H1 (cell line): ENCODE measurements around the gene RBM34. TPM values are rescaled to one million over a fixed set of nuclear protein-coding genes. Genes with fewer than 3 reads are reported as not detected.

Source experiments
- CTCF ChIA-PET: fragments of 300-600 bp; sonication (Branson Sonifier 250); formaldehyde crosslinking; loops from one replicate; lab custom pipeline; 2021; ENCODE audit not compliant: partially characterized antibody; lab: Charles Lee
- POLR2A ChIA-PET: fragments of 300-600 bp; sonication (Branson Sonifier 250); formaldehyde crosslinking; loops from one replicate; lab custom pipeline; 2021; ENCODE audit warnings: inconsistent platforms; ENCODE audit not compliant: partially characterized antibody; lab: Charles Lee
- DNase-seq, 2 experiments: peaks; one replicate each; pipeline versions ENCODE4 v3.0.0 to v3.0.0-alpha.2; 2010 to 2022; ENCODE audit warnings: low spot score in 2 of 2, low read depth in 1 of 2, mixed read lengths in 1 of 2
- FAIRE-seq: peaks from 2 replicates; lab custom pipeline; 2011; peaks lifted over from hg19 to GRCh38; lab: Jason Lieb, UNC
- H2AFZ ChIP-seq: 2 replicates; pipeline ENCODE4 v1.8.1; 2012; ENCODE audit warnings: low read length, inconsistent platforms
- H2AK5ac ChIP-seq: 2 replicates; pipeline ENCODE4 v1.6.1; 2013; ENCODE audit warnings: low read depth, low read length
- H2BK120ac ChIP-seq: replicated peaks from 2 replicates; pipeline ENCODE3; 2013; ENCODE audit warnings: low read depth, low read length, inconsistent platforms
- H2BK12ac ChIP-seq: 2 replicates; pipeline ENCODE4 v1.6.1; 2013; ENCODE audit warnings: low read depth, low read length
- H2BK15ac ChIP-seq: 2 replicates; pipeline ENCODE4 v1.6.1; 2013; ENCODE audit warnings: low read length
- H2BK20ac ChIP-seq: 2 replicates; pipeline ENCODE4 v1.6.1; 2013; ENCODE audit warnings: low read length
- H2BK5ac ChIP-seq: 2 replicates; pipeline ENCODE4 v1.6.1; 2013; ENCODE audit warnings: low read depth, low read length
- H3K14ac ChIP-seq: 2 replicates; pipeline ENCODE4 v1.6.1; 2013; ENCODE audit warnings: inconsistent platforms; ENCODE audit not compliant: insufficient read length
- H3K18ac ChIP-seq: 2 replicates; pipeline ENCODE4 v1.6.1; 2013; ENCODE audit warnings: low read length; ENCODE audit errors: extremely low read depth
- H3K23ac ChIP-seq: 2 replicates; pipeline ENCODE4 v1.6.1; 2013; ENCODE audit warnings: inconsistent platforms; ENCODE audit not compliant: insufficient read length
- H3K23me2 ChIP-seq: 2 replicates; pipeline ENCODE4 v1.6.1; 2013; ENCODE audit warnings: low read depth, low read length
- H3K27ac ChIP-seq: 2 replicates; pipeline ENCODE4 v1.6.1; 2011; ENCODE audit warnings: low read depth, low read length, inconsistent platforms
- H3K27me3 ChIP-seq, 4 experiments: replicated peaks in 1 of 4; 1 replicate in 1 of 4; 2 replicates in 3 of 4; pipeline versions ENCODE4 v1.6.1 to v1.8.1; 2011 to 2013; ENCODE audit warnings: low read length in 3 of 4, mild to moderate bottlenecking in 3 of 4, inconsistent platforms in 2 of 4, mixed read lengths in 2 of 4, moderate library complexity in 1 of 4; ENCODE audit not compliant: control insufficient read depth in 3 of 4, insufficient read depth in 3 of 4; ENCODE audit errors: extremely low read depth in 1 of 4
- H3K36me3 ChIP-seq, 4 experiments: 2 replicates each; pipeline versions ENCODE4 v1.6.1 to v1.8.1; 2011 to 2013; ENCODE audit warnings: mild to moderate bottlenecking in 4 of 4, low read length in 3 of 4, moderate library complexity in 2 of 4, control low read depth in 1 of 4, inconsistent platforms in 1 of 4; ENCODE audit not compliant: insufficient read depth in 4 of 4, control insufficient read depth in 2 of 4
- H3K4ac ChIP-seq: replicated peaks from 2 replicates; pipeline ENCODE3; 2013; ENCODE audit warnings: low read length, low read depth, mixed read lengths, inconsistent platforms; ENCODE audit not compliant: insufficient read length
- H3K4me1 ChIP-seq, 4 experiments: replicated peaks in 1 of 4; 1 replicate in 1 of 4; 2 replicates in 3 of 4; pipeline versions ENCODE4 v1.6.1 to v1.8.1; 2011 to 2013; ENCODE audit warnings: low read length in 3 of 4, inconsistent platforms in 2 of 4, mixed read lengths in 1 of 4; ENCODE audit not compliant: insufficient read depth in 4 of 4, control insufficient read depth in 3 of 4
- H3K4me2 ChIP-seq, 2 experiments: 2 replicates each; pipeline versions ENCODE4 v1.6.1 to v1.8.1; 2011 to 2013; ENCODE audit warnings: low read depth in 2 of 2, low read length in 2 of 2, control low read depth in 1 of 2, inconsistent platforms in 1 of 2, mild to moderate bottlenecking in 1 of 2; ENCODE audit not compliant: insufficient read depth in 1 of 2
- H3K4me3 ChIP-seq, 4 experiments: fragments of 200-600, 300-600 bp in 1 of 4; sonication (generic), shearing (Covaris generic), sonication (Bioruptor Twin) in 1 of 4; 2 replicates each; pipeline versions ENCODE4 v1.5.1 to v1.8.1; 2011 to 2016; ENCODE audit warnings: low read length in 4 of 4, low read depth in 3 of 4, control low read depth in 2 of 4, inconsistent platforms in 2 of 4, mild to moderate bottlenecking in 2 of 4, mixed read lengths in 1 of 4, moderate library complexity in 1 of 4; ENCODE audit not compliant: insufficient read depth in 2 of 4; ENCODE audit errors: extremely low read depth in 1 of 4
- H3K56ac ChIP-seq: replicated peaks from 2 replicates; pipeline ENCODE3; 2013; ENCODE audit warnings: low read depth, mild to moderate bottlenecking, mixed read lengths, low read length, inconsistent platforms; ENCODE audit not compliant: insufficient read length
- H3K79me1 ChIP-seq: 2 replicates; pipeline ENCODE4 v1.6.1; 2013; ENCODE audit warnings: low read depth, low read length, control low read depth
- H3K79me2 ChIP-seq, 2 experiments: 2 replicates each; pipeline versions ENCODE4 v1.6.1 to v1.8.1; 2012 to 2013; ENCODE audit warnings: low read length in 2 of 2, mild to moderate bottlenecking in 2 of 2, inconsistent platforms in 1 of 2; ENCODE audit not compliant: insufficient read depth in 2 of 2, control insufficient read depth in 1 of 2
- H3K9ac ChIP-seq, 4 experiments: replicated peaks in 1 of 4; 1 replicate in 1 of 4; 2 replicates in 3 of 4; pipeline versions ENCODE4 v1.6.1 to v1.8.1; 2011 to 2013; ENCODE audit warnings: low read depth in 3 of 4, low read length in 3 of 4, control low read depth in 2 of 4, mild to moderate bottlenecking in 2 of 4, moderate library complexity in 2 of 4, inconsistent platforms in 1 of 4; ENCODE audit errors: extremely low read depth in 1 of 4
- H3K9me3 ChIP-seq, 2 experiments: 2 replicates each; pipeline versions ENCODE4 v1.6.1 to v1.8.1; 2012 to 2013; ENCODE audit warnings: mild to moderate bottlenecking in 2 of 2, moderate library complexity in 2 of 2, control low read depth in 1 of 2, inconsistent platforms in 1 of 2, low read depth in 1 of 2, low read length in 1 of 2, mixed read lengths in 1 of 2; ENCODE audit not compliant: insufficient read depth in 2 of 2
- H4K20me1 ChIP-seq, 2 experiments: replicated peaks in 1 of 2; 2 replicates each; pipeline versions ENCODE3 to v1.8.1; 2011 to 2013; ENCODE audit warnings: inconsistent platforms in 2 of 2, low read length in 2 of 2, mild to moderate bottlenecking in 1 of 2; ENCODE audit not compliant: insufficient read depth in 2 of 2, control insufficient read depth in 1 of 2
- H4K5ac ChIP-seq: 2 replicates; pipeline ENCODE4 v1.6.1; 2013; ENCODE audit warnings: low read length, low read depth, mixed read lengths, inconsistent platforms; ENCODE audit not compliant: insufficient read length
- H4K8ac ChIP-seq: 2 replicates; pipeline ENCODE4 v1.8.0; 2013; ENCODE audit warnings: mild to moderate bottlenecking, moderate library complexity, low read length, inconsistent platforms; ENCODE audit not compliant: insufficient read depth; ENCODE audit errors: extremely low read depth
- H4K91ac ChIP-seq: replicated peaks from 2 replicates; pipeline ENCODE3; 2013; ENCODE audit warnings: low read length, mixed read lengths, inconsistent platforms; ENCODE audit not compliant: insufficient read length
- ATF2 ChIP-seq: IDR thresholded peaks from 2 replicates; pipeline ENCODE4 v1.6.1; 2012; ENCODE audit warnings: low read length, inconsistent platforms
- CEBPB ChIP-seq: IDR thresholded peaks from 2 replicates; pipeline ENCODE4 v1.6.1; 2012; ENCODE audit warnings: low read depth, low read length
- E2F6 ChIP-seq: IDR thresholded peaks from 2 replicates; pipeline ENCODE4 v1.6.1; 2012; ENCODE audit warnings: inconsistent platforms
- POLR2A ChIP-seq, 2 experiments: IDR thresholded peaks; 1 replicate in 1 of 2; 2 replicates in 1 of 2; pipeline ENCODE4 v1.6.1; 2011; ENCODE audit warnings: low read depth in 2 of 2, low read length in 2 of 2, mild to moderate bottlenecking in 2 of 2; ENCODE audit errors: control extremely low read depth in 1 of 2
- RNF2 ChIP-seq: fragments of 200-900, 300-1000 bp; sonication (generic); IDR thresholded peaks from 2 replicates; pipeline ENCODE4 v1.7.1; 2016; ENCODE audit warnings: borderline replicate concordance, low read depth, mild to moderate bottlenecking, antibody characterized with exemption, low read length; ENCODE audit not compliant: poor library complexity, severe bottlenecking; ENCODE audit errors: missing control alignments
- SIN3A ChIP-seq, 2 experiments: IDR thresholded peaks in 1 of 2; conservative IDR thresholded peaks in 1 of 2; 2 replicates each; pipeline ENCODE4 v1.6.1; 2011 to 2012; ENCODE audit warnings: low read length in 2 of 2, improper control_type of control experiment in 1 of 2, low read depth in 1 of 2, mild to moderate bottlenecking in 1 of 2
- SUZ12 ChIP-seq: fragments of 200-600 bp; sonication (generic); IDR thresholded peaks from 2 replicates; pipeline ENCODE4 v1.6.1; 2012; ENCODE audit warnings: mild to moderate bottlenecking, inconsistent platforms, low read length, moderate library complexity, mixed read lengths
- TCF12 ChIP-seq: IDR thresholded peaks from 2 replicates; pipeline ENCODE4 v1.6.1; 2011; ENCODE audit warnings: low read depth, mild to moderate bottlenecking, low read length
- WGBS, 2 experiments: shearing (Covaris generic) in 1 of 2; methylation state at CpG; one replicate each; pipeline versions ENCODE4 v1.1.6 to v1.1.7; 2013 to 2015; ENCODE audit warnings: low lambda C conversion rate in 2 of 2, mixed read lengths in 2 of 2, inconsistent platforms in 1 of 2, low coverage in 1 of 2, missing lambda C conversion rate in 1 of 2; ENCODE audit not compliant: insufficient replicate concordance in 2 of 2, insufficient coverage in 1 of 2, insufficient read length in 1 of 2; ENCODE audit errors: extremely low coverage in 1 of 2, missing lambda C conversion rate in 1 of 2; 5-methylcytosine and 5-hydroxymethylcytosine counted together
- polyA plus RNA-seq, 7 experiments: library from polyadenylated mRNA; depleted of rRNA in 3 of 7; stranded (reverse) in 5 of 7; unstranded in 2 of 7; fragments of >200 nt in 5 of 7; fragments of 200-250 nt in 2 of 7; gene quantifications; 1 replicate in 5 of 7; 2 replicates in 1 of 7; 4 replicates in 1 of 7; pipeline versions ENCODE4 v1.2.1 to v1.2.3, GENCODE V29; 2011 to 2013; ENCODE audit warnings: missing spikeins in 2 of 7, mixed read lengths in 2 of 7
- total RNA-seq: library from RNA; stranded (reverse); fragmentation: NEBNext Ultra II Directional; extraction: Animal tissue kit (Norgen Biotek cat#: 25700); gene quantifications from 2 replicates; pipeline ENCODE4 v1.2.1, GENCODE V29; 2021

Gene RBM34
- total and polyA plus RNA-seq, 2 of the 8 experiments (the other 6 are each of a cell fraction or from before 2014, with no cell fraction given): 18.8 to 108 TPM

GRCh38 chr1:235093013-235093695 lies 67.9 kb downstream of the RBM34 start:
- peak overlapping the region; percentile 91 for H2AFZ ChIP-seq
- 0 out of 2 replicates have a peak, but pooled peaks have one; percentile 23 for TF ChIP-seq ATF2
- no peak for TF ChIP-seq SUZ12
- TF ChIP-seq CEBPB: no peak
- no peak for TF ChIP-seq RNF2
- TF ChIP-seq E2F6: no peak
- TF ChIP-seq SIN3A (conservative IDR thresholded peaks at IDR 0.05 in 1 of 2, IDR thresholded peaks at IDR 0.05 in 1 of 2; ENCODE audit: low read depth in 1 of 2, low read length in 2 of 2): peak in 1 of 2 experiments; percentile 44; a peak in 1 of 4 replicates
- no peak for TF ChIP-seq TCF12
- TF ChIP-seq POLR2A (IDR thresholded peaks at IDR 0.05; ENCODE audit: control extremely low read depth in 1 of 2, low read depth in 2 of 2, low read length in 2 of 2): no peak

More at GRCh38 chr1:235093013-235093695, 67.9 kb downstream of the RBM34 start:
- H2AK5ac ChIP-seq: no peak overlapping the region
- POLR2A ChIA-PET: interaction anchor here (0.9 to 2.1 kb wide), 7 partner anchors 9 to 123 kb away, joined by 3 to 6 read pairs (median 4); no protein-coding TSS in a partner anchor
- peak overlapping the region; percentile 25 for H2BK120ac ChIP-seq
- H2BK12ac ChIP-seq: peak overlapping the region; percentile 96
- no peaks in the 10 kb centered on the region for H3K36me3 ChIP-seq
- H3K4me3 ChIP-seq: peak overlapping the region in 3 of 4 experiments; percentile 20 to 46 (median 33); a peak in 5 of 8 replicates
- no peaks in the 10 kb centered on the region for H4K20me1 ChIP-seq
- H3K9ac ChIP-seq: no peak overlapping the region; a peak in 2 of 7 replicates
- H3K14ac ChIP-seq: no peak overlapping the region
- no peaks in the 10 kb centered on the region; the same call in 1 of the 2 replicates for H3K23me2 ChIP-seq
- DNase-seq: peak in 1 of 2 experiments; percentile 75
- H3K27ac ChIP-seq: no peak overlapping the region
- H3K4me2 ChIP-seq: peak overlapping the region; percentile 1 to 66; a peak in 3 of 4 replicates
- WGBS, 2 experiments: 58% methylated on average over 27 of the region's 27 CpGs; no CpG with 5 or more reads in 1 of the 2 experiments
- H4K5ac ChIP-seq: no peak overlapping the region
- peak overlapping the region; percentile 58 for H4K91ac ChIP-seq
- no peaks in the 10 kb centered on the region for H3K27me3 ChIP-seq
- peak overlapping the region; percentile 88; the same call in 1 of the 2 replicates for H2BK15ac ChIP-seq
- H3K4ac ChIP-seq: peak overlapping the region; percentile 35
- H2BK20ac ChIP-seq: peak overlapping the region; percentile 98
- H3K79me2 ChIP-seq: no peaks in the 10 kb centered on the region
- peaks cover 2 to 24% (median 20%) of the 10 kb centered on the region in 4 experiments for H3K4me1 ChIP-seq
- H3K79me1 ChIP-seq: no peaks in the 10 kb centered on the region
- peak overlapping the region; percentile 76; the same call in 1 of the 2 replicates for H2BK5ac ChIP-seq
- no peak overlapping the region; the same call in 1 of the 2 replicates for H4K8ac ChIP-seq
- H3K18ac ChIP-seq: peak overlapping the region; percentile 80
- CTCF ChIA-PET: interaction anchor here (0.5 to 8.5 kb wide), 45 partner anchors 10 to 968 kb away, joined by 3 to 68 read pairs (median 3); partner anchors contain the start of gene RBM34
- no peak for FAIRE-seq
- H3K23ac ChIP-seq: no peak overlapping the region
- H3K9me3 ChIP-seq: no peaks in the 10 kb centered on the region
- no peak overlapping the region for H3K56ac ChIP-seq
